HepG2 (cell line): ENCODE data around the gene TLE7. TPM values are rescaled to one million over a fixed set of nuclear protein-coding genes. Genes with fewer than 3 reads are reported as not detected.

Experiments
- BORCS8-MEF2B ChIP-seq: sonication (generic); formaldehyde crosslinking; IDR thresholded peaks from 2 replicates; pipeline ENCODE4 v1.8.0; 2022; ENCODE audit warnings: mild to moderate bottlenecking, missing genetic modification reagents
- BRCA1 ChIP-seq: sonication (generic); formaldehyde crosslinking; IDR thresholded peaks from 2 replicates; pipeline ENCODE4 v1.4.0; 2020; ENCODE audit warnings: missing genetic modification reagents
- HIVEP1 ChIP-seq: sonication (generic); formaldehyde crosslinking; IDR thresholded peaks from 2 replicates; pipeline ENCODE4 v1.4.0; 2020; ENCODE audit warnings: mild to moderate bottlenecking, missing genetic modification reagents
- KAT8 ChIP-seq: IDR thresholded peaks from 2 replicates; pipeline ENCODE4 v1.6.1; 2016; ENCODE audit warnings: missing genetic modification reagents, missing compliant biosample characterization
- MYC ChIP-seq: sonication (generic); formaldehyde crosslinking; IDR thresholded peaks from 2 replicates; pipeline ENCODE4 v1.9.0; 2021; ENCODE audit warnings: missing genetic modification reagents, borderline replicate concordance
- MZF1 ChIP-seq: sonication (generic); formaldehyde crosslinking; IDR thresholded peaks from 2 replicates; pipeline ENCODE4 v1.8.1; 2023; ENCODE audit warnings: mild to moderate bottlenecking, missing genetic modification reagents, borderline replicate concordance
- NFIC ChIP-seq: IDR thresholded peaks from 2 replicates; pipeline ENCODE4 v1.6.1; 2012; ENCODE audit warnings: mild to moderate bottlenecking, low read length, inconsistent platforms
- PTBP1 ChIP-seq: fragments of 200-400 bp; formaldehyde crosslinking; IDR thresholded peaks from 2 replicates; pipeline ENCODE4 v1.6.1; 2018; ENCODE audit warnings: low read length, low read depth; ENCODE audit not compliant: poor library complexity, severe bottlenecking
- SMARCC2 ChIP-seq: fragments of 450-650 bp; IDR thresholded peaks from 2 replicates; pipeline ENCODE4 v1.6.1; 2017; ENCODE audit warnings: antibody characterized with exemption, mild to moderate bottlenecking
- TBL1XR1 ChIP-seq: fragments of 150-350 bp; IDR thresholded peaks from 2 replicates; pipeline ENCODE4 v1.6.1; 2014; ENCODE audit warnings: borderline replicate concordance, low read length; ENCODE audit not compliant: partially characterized antibody
- ZBTB3 ChIP-seq: sonication (generic); formaldehyde crosslinking; IDR thresholded peaks from 2 replicates; pipeline ENCODE4 v1.4.0; 2020; ENCODE audit warnings: low read depth, mild to moderate bottlenecking, moderate library complexity, missing genetic modification reagents, borderline replicate concordance
- ZNF333 ChIP-seq: sonication (generic); formaldehyde crosslinking; IDR thresholded peaks from 2 replicates; pipeline ENCODE4 v1.4.0; 2020; ENCODE audit warnings: mild to moderate bottlenecking, missing genetic modification reagents, borderline replicate concordance
- ZNF383 ChIP-seq: sonication (generic); formaldehyde crosslinking; IDR thresholded peaks from 2 replicates; pipeline ENCODE4 v1.4.0; 2020; ENCODE audit warnings: missing genetic modification reagents, mild to moderate bottlenecking, borderline replicate concordance
- polyA plus RNA-seq, 8 experiments: library from polyadenylated mRNA; depleted of rRNA in 3 of 8; stranded (reverse) in 7 of 8; unstranded in 1 of 8; fragments of >200 nt; fragmentation: Illumina TruSeq in 4 of 8; extraction: Trizol in 4 of 8; gene quantifications; 2 replicates each; pipeline versions ENCODE4 v1.2.1 to v1.2.3, GENCODE V29; 2011 to 2016; ENCODE audit warnings: low read depth in 4 of 8, missing spikeins in 1 of 8, mixed read lengths in 1 of 8; ENCODE audit not compliant: insufficient read depth in 1 of 8
- total RNA-seq, 5 experiments: library from RNA; depleted of rRNA; stranded (reverse); fragments of >200 nt; fragmentation: Illumina TruSeq; extraction: Trizol; gene quantifications; 2 replicates each; pipeline ENCODE4 v1.2.3, GENCODE V29; 2016; ENCODE audit warnings: low read depth in 1 of 5
- TF ChIP-seq, protein P1 (sequence below): sonication (generic); formaldehyde crosslinking; IDR thresholded peaks from 2 replicates; pipeline ENCODE4 v1.8.0; 2022; ENCODE audit warnings: missing genetic modification reagents, mild to moderate bottlenecking, inconsistent platforms, borderline replicate concordance
- TF ChIP-seq, protein P2 (sequence below): sonication (generic); formaldehyde crosslinking; IDR thresholded peaks from 2 replicates; pipeline ENCODE4 v1.8.0; 2022; ENCODE audit warnings: low read depth, missing genetic modification reagents
- TF ChIP-seq, protein P3 (sequence below): sonication (generic); formaldehyde crosslinking; conservative IDR thresholded peaks from 2 replicates; pipeline ENCODE4 v1.4.0; 2020; ENCODE audit warnings: mild to moderate bottlenecking, missing genetic modification reagents, moderate library complexity
- TF ChIP-seq, protein P4 (sequence below): sonication (generic); formaldehyde crosslinking; IDR thresholded peaks from 2 replicates; pipeline ENCODE4 v1.5.0; 2020; ENCODE audit warnings: missing genetic modification reagents, mild to moderate bottlenecking, borderline replicate concordance
- TF ChIP-seq, protein P5 (sequence below): sonication (generic); formaldehyde crosslinking; IDR thresholded peaks from 2 replicates; pipeline ENCODE4 v1.4.0; 2020; ENCODE audit warnings: missing genetic modification reagents, mild to moderate bottlenecking, borderline replicate concordance

The TLE7 gene
- total and polyA plus RNA-seq, 2 of the 13 experiments (the other 11 are each of a cell fraction or from before 2014, with no cell fraction given): not detected

DNA sequence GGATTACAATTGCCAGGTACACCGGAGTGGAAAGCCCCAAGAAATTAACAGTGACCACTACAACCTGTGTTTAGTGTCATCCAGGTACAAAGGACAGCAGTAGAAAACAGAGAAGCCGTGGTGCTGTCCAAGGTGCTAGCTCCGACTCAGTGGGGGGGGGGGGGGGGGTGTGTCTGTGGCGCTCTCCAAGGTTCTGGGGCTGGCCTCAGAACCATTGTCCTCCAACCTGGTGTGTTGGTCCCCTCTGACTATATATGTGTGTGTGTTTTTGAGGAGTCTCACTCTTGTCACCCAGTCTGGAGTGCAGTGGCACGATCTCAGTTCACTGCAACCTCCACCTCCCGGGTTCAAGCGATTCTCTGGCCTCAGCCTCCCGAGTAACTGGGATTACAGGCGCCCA lies 26.0 kb upstream of the TLE7 start (continued):
- peak; percentile 97 for TF ChIP-seq BORCS8-MEF2B
- no peak for TF ChIP-seq NFIC
- TF ChIP-seq MYC (CRISPR knock-in tag): peak; percentile 38; the same call in 1 of the 2 replicates
- TF ChIP-seq, protein P1, sequence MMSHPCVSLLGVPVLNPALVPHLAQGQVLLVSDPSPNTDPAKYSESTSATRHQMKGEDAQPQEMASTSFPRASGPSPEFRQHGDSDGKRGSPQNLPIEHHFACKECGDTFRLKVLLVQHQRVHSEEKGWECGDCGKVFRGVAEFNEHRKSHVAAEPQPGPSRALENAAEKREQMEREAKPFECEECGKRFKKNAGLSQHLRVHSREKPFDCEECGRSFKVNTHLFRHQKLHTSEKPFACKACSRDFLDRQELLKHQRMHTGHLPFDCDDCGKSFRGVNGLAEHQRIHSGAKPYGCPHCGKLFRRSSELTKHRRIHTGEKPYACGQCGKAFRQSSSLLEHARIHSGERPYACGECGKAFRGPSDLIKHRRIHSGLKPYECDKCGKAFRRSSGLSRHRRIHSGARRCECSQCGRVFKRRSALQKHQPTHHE: peak; percentile 89
- TF ChIP-seq BRCA1: peak; percentile 95
- TF ChIP-seq, protein P2, sequence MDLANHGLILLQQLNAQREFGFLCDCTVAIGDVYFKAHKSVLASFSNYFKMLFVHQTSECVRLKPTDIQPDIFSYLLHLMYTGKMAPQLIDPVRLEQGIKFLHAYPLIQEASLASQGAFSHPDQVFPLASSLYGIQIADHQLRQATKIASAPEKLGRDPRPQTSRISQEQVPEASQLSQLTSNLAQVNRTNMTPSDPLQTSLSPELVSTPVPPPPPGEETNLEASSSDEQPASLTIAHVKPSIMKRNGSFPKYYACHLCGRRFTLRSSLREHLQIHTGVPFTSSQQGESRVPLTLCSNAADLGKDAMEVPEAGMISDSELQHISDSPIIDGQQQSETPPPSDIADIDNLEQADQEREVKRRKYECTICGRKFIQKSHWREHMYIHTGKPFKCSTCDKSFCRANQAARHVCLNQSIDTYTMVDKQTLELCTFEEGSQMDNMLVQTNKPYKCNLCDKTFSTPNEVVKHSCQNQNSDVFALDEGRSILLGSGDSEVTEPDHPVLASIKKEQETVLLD (CRISPR knock-in tag): peak; percentile 52; the same call in 1 of the 2 replicates
- TF ChIP-seq ZNF333 (CRISPR knock-in tag): no peak
- TF ChIP-seq, protein P3, sequence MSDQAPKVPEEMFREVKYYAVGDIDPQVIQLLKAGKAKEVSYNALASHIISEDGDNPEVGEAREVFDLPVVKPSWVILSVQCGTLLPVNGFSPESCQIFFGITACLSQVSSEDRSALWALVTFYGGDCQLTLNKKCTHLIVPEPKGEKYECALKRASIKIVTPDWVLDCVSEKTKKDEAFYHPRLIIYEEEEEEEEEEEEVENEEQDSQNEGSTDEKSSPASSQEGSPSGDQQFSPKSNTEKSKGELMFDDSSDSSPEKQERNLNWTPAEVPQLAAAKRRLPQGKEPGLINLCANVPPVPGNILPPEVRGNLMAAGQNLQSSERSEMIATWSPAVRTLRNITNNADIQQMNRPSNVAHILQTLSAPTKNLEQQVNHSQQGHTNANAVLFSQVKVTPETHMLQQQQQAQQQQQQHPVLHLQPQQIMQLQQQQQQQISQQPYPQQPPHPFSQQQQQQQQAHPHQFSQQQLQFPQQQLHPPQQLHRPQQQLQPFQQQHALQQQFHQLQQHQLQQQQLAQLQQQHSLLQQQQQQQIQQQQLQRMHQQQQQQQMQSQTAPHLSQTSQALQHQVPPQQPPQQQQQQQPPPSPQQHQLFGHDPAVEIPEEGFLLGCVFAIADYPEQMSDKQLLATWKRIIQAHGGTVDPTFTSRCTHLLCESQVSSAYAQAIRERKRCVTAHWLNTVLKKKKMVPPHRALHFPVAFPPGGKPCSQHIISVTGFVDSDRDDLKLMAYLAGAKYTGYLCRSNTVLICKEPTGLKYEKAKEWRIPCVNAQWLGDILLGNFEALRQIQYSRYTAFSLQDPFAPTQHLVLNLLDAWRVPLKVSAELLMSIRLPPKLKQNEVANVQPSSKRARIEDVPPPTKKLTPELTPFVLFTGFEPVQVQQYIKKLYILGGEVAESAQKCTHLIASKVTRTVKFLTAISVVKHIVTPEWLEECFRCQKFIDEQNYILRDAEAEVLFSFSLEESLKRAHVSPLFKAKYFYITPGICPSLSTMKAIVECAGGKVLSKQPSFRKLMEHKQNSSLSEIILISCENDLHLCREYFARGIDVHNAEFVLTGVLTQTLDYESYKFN (CRISPR knock-in tag): peak; percentile 47
- TF ChIP-seq ZNF383: no peak
- TF ChIP-seq, protein P4, sequence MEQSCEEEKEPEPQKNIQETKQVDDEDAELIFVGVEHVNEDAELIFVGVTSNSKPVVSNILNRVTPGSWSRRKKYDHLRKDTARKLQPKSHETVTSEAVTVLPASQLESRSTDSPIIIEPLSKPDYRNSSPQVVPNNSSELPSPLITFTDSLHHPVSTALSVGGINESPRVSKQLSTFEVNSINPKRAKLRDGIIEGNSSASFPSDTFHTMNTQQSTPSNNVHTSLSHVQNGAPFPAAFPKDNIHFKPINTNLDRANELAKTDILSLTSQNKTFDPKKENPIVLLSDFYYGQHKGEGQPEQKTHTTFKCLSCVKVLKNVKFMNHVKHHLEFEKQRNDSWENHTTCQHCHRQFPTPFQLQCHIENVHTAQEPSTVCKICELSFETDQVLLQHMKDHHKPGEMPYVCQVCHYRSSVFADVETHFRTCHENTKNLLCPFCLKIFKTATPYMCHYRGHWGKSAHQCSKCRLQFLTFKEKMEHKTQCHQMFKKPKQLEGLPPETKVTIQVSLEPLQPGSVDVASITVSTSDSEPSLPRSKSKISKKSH: peak; percentile 86; the same call in 1 of the 2 replicates
- peak; percentile 84; the same call in 1 of the 2 replicates for TF ChIP-seq ZBTB3 (CRISPR knock-in tag)
- TF ChIP-seq, protein P5, sequence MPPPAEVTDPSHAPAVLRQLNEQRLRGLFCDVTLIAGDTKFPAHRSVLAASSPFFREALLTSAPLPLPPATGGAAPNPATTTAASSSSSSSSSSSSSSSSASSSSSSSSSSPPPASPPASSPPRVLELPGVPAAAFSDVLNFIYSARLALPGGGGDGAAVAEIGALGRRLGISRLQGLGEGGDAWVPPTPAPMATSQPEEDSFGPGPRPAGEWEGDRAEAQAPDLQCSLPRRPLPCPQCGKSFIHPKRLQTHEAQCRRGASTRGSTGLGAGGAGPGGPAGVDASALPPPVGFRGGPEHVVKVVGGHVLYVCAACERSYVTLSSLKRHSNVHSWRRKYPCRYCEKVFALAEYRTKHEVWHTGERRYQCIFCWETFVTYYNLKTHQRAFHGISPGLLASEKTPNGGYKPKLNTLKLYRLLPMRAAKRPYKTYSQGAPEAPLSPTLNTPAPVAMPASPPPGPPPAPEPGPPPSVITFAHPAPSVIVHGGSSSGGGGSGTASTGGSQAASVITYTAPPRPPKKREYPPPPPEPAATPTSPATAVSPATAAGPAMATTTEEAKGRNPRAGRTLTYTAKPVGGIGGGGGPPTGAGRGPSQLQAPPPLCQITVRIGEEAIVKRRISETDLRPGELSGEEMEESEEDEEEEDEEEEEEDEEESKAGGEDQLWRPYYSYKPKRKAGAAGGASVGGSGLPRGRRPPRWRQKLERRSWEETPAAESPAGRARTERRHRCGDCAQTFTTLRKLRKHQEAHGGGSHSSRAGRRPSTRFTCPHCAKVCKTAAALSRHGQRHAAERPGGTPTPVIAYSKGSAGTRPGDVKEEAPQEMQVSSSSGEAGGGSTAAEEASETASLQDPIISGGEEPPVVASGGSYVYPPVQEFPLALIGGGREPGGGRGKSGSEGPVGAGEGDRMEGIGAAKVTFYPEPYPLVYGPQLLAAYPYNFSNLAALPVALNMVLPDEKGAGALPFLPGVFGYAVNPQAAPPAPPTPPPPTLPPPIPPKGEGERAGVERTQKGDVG (CRISPR knock-in tag): peak; percentile 63; the same call in 1 of the 2 replicates
- peak; percentile 79 for TF ChIP-seq KAT8 (CRISPR knock-in tag)
- no peak for TF ChIP-seq TBL1XR1
- TF ChIP-seq HIVEP1: 0 out of 2 replicates have a peak, but pooled peaks have one; percentile 25
- TF ChIP-seq MZF1 (CRISPR knock-in tag): no peak
- no peak for TF ChIP-seq SMARCC2
- no peak for TF ChIP-seq PTBP1
